HL-60 (cell line): ENCODE results near the gene MYOM3.

ENCODE experiments used
- DNase-seq, 2 experiments: peaks; one replicate each; pipeline ENCODE4 v3.0.0-alpha.2; 2010 to 2020; ENCODE audit warnings: low read depth in 1 of 2, low spot score in 1 of 2
- H3K27ac ChIP-seq: fragments of 250-450 bp; sonication (Bioruptor Pico); replicated peaks from 2 replicates; pipeline ENCODE4 v1.5.1; 2020; ENCODE audit warnings: mild to moderate bottlenecking, moderate library complexity
- H3K27me3 ChIP-seq: fragments of 250-450 bp; sonication (Bioruptor Pico); 2 replicates; pipeline ENCODE4 v1.5.1; 2021; ENCODE audit warnings: mild to moderate bottlenecking, moderate library complexity; ENCODE audit not compliant: insufficient read depth, poor library complexity, severe bottlenecking
- H3K4me3 ChIP-seq: replicated peaks from 2 replicates; pipeline ENCODE4 v1.5.1; 2011; ENCODE audit warnings: mild to moderate bottlenecking, control low read depth, low read length; ENCODE audit not compliant: insufficient read depth
- GABPA ChIP-seq: IDR thresholded peaks from 2 replicates; pipeline ENCODE4 v1.6.1; 2012; ENCODE audit warnings: low read depth
- POLR2AphosphoS5 ChIP-seq: IDR thresholded peaks from 2 replicates; pipeline ENCODE4 v1.6.1; 2012; ENCODE audit warnings: low read depth
- SPI1 ChIP-seq: IDR thresholded peaks from 2 replicates; pipeline ENCODE4 v1.6.1; 2012; ENCODE audit warnings: low read depth, mild to moderate bottlenecking, borderline replicate concordance
- TF ChIP-seq, protein P1 (sequence below): IDR thresholded peaks from one replicate; pipeline ENCODE4 v1.5.1; 2011; ENCODE audit warnings: low read length, control low read depth, inconsistent platforms; ENCODE audit not compliant: insufficient read depth
- TF ChIP-seq, protein P2 (sequence below): IDR thresholded peaks from 2 replicates; pipeline ENCODE4 v1.6.1; 2012; ENCODE audit warnings: low read depth; ENCODE audit not compliant: insufficient replicate concordance

The MYOM3 gene

DNA sequence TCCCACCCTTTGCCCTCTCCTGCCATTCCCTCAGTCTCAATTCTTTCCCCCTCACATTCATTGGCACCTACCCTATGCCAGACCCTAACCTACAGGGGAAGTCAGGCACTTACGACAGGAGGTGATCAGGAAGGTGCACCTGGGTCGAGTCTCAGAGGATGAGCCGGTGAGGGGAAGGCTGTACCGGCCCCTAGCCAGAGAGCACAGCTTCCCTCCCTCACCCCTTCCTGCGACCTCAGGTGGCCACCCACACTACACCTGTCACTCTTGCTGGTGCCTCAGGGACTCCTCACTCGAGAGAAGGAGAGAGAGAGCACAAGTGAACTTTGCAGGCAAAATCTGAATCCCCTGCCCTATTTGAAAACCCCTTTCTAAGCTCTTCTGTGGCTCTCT, 1.7 kb upstream of the MYOM3 start:
- DNase-seq, result no peak
- H3K27me3 ChIP-seq, result no peaks in the 10 kb centered on the region
- no peak overlapping the region for H3K27ac ChIP-seq
- H3K4me3 ChIP-seq, result no peak overlapping the region
- TF ChIP-seq, protein P1, sequence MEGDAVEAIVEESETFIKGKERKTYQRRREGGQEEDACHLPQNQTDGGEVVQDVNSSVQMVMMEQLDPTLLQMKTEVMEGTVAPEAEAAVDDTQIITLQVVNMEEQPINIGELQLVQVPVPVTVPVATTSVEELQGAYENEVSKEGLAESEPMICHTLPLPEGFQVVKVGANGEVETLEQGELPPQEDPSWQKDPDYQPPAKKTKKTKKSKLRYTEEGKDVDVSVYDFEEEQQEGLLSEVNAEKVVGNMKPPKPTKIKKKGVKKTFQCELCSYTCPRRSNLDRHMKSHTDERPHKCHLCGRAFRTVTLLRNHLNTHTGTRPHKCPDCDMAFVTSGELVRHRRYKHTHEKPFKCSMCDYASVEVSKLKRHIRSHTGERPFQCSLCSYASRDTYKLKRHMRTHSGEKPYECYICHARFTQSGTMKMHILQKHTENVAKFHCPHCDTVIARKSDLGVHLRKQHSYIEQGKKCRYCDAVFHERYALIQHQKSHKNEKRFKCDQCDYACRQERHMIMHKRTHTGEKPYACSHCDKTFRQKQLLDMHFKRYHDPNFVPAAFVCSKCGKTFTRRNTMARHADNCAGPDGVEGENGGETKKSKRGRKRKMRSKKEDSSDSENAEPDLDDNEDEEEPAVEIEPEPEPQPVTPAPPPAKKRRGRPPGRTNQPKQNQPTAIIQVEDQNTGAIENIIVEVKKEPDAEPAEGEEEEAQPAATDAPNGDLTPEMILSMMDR, result no peak
- TF ChIP-seq, protein P2, sequence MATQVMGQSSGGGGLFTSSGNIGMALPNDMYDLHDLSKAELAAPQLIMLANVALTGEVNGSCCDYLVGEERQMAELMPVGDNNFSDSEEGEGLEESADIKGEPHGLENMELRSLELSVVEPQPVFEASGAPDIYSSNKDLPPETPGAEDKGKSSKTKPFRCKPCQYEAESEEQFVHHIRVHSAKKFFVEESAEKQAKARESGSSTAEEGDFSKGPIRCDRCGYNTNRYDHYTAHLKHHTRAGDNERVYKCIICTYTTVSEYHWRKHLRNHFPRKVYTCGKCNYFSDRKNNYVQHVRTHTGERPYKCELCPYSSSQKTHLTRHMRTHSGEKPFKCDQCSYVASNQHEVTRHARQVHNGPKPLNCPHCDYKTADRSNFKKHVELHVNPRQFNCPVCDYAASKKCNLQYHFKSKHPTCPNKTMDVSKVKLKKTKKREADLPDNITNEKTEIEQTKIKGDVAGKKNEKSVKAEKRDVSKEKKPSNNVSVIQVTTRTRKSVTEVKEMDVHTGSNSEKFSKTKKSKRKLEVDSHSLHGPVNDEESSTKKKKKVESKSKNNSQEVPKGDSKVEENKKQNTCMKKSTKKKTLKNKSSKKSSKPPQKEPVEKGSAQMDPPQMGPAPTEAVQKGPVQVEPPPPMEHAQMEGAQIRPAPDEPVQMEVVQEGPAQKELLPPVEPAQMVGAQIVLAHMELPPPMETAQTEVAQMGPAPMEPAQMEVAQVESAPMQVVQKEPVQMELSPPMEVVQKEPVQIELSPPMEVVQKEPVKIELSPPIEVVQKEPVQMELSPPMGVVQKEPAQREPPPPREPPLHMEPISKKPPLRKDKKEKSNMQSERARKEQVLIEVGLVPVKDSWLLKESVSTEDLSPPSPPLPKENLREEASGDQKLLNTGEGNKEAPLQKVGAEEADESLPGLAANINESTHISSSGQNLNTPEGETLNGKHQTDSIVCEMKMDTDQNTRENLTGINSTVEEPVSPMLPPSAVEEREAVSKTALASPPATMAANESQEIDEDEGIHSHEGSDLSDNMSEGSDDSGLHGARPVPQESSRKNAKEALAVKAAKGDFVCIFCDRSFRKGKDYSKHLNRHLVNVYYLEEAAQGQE, result no peak
- TF ChIP-seq POLR2AphosphoS5, result no peak
- no peak for TF ChIP-seq SPI1
- TF ChIP-seq GABPA, result no peak

DNA sequence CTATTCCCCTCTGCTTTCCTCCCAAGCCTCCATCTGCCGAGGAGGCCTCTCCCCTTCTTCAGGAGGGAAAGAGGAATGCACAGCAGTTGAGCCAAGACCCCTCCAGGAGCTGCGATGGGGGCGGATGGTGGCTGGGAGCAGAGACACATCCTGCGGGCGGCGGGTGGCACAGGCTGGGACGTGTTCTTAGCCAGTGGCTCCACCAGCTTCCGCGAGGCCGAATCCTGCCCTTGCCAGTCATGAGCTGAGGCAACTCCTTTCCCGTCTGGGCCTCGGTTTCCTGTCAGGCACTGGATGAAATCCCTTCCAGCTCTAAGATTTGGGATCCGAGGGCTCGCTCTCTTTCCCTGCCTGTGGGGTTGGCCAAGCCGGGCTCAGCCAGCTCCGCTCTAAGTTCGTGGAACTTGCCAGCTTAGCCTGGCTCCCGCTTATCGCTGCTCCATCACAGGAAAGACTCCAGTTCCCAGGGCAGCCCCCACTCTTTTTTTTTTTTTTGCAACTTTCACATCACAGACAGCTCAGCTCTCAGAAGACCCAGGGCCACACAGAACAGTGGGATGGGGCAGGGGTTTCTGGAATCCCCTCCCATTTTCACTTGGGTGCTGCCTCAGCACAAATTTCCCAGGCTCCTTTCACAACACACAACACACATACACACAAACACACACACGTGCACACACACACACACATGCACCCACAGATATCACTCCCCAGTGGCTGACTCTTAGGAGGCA, 506 bp downstream of the MYOM3 start:
- H3K27ac ChIP-seq, result no peak overlapping the region
- TF ChIP-seq POLR2AphosphoS5 (no peak), GABPA (no peak), SPI1 (no peak)
- TF ChIP-seq, protein P1, result no peak
- TF ChIP-seq, protein P2, result no peak
- DNase-seq, result no peak
- no peaks in the 10 kb centered on the region for H3K27me3 ChIP-seq
- H3K4me3 ChIP-seq, result no peak overlapping the region

DNA sequence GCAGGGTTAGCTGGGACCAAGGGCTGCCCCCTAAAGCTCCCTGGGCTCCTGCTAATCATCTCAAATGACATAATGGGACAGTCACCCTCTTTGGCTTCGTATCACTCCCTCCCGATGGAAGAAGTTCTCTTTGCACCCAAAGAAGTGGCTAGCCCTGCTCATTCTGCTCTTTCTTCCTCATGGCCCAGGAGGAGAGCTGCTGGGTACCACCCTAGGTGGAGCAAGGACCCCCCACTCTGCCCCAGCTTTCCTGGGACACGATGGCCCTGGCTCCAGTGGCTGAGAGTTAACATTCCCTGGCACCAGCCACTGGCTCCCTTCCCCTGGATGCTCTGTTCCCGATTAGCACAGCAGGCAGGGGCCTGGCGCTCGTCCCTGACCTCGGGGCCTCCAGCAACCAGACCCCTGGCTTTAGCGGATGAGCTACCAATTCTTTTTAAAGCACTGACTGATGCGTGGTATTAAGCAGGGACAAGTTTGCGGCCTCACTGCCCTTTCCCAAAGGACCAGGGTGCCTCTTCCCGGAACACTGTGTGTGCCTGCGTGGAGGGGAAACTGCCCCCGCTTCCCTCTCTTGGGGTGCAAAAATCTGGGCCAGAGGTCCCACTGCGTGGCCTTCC, 1.2 kb downstream of the MYOM3 start:
- TF ChIP-seq, protein P1, result no peak
- TF ChIP-seq POLR2AphosphoS5 (no peak), SPI1 (no peak), GABPA (no peak)
- TF ChIP-seq, protein P2, result no peak
- H3K27ac ChIP-seq, result no peak overlapping the region
- H3K4me3 ChIP-seq, result no peak overlapping the region
- no peak for DNase-seq
- H3K27me3 ChIP-seq, result no peaks in the 10 kb centered on the region
